C4-2B (cell line): ENCODE measurements around the gene VPS8.

Experiments used
- ZFX ChIP-seq: fragments of 450-650 bp; IDR thresholded peaks from 2 replicates; pipeline ENCODE4 v1.6.1; 2017
- TF ChIP-seq, protein P1 (sequence below): fragments of 450-650 bp; conservative IDR thresholded peaks from 2 replicates; pipeline ENCODE4 v1.5.1; 2017; ENCODE audit warnings: mild to moderate bottlenecking

DNA sequence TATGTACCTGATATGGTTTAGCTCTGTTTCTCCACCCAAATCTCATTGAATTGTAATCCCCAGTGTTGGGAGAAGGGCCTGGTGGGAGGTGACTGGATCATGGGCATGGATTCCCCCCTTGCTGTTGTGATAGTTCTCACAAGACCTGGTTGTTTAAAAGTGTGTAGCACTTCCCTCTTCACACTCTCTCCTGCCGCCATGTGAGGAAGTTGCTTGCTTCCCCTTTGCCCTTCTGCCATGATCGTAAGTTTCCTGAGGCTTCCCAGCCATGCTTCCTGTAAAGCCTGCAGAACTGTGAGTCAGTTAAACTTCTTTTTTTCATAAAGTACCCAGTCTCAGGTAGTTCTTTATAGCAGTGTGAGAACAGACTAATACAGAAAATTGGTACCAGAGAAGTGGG is 247.8 kb downstream of the VPS8 start:
- TF ChIP-seq, protein P1, sequence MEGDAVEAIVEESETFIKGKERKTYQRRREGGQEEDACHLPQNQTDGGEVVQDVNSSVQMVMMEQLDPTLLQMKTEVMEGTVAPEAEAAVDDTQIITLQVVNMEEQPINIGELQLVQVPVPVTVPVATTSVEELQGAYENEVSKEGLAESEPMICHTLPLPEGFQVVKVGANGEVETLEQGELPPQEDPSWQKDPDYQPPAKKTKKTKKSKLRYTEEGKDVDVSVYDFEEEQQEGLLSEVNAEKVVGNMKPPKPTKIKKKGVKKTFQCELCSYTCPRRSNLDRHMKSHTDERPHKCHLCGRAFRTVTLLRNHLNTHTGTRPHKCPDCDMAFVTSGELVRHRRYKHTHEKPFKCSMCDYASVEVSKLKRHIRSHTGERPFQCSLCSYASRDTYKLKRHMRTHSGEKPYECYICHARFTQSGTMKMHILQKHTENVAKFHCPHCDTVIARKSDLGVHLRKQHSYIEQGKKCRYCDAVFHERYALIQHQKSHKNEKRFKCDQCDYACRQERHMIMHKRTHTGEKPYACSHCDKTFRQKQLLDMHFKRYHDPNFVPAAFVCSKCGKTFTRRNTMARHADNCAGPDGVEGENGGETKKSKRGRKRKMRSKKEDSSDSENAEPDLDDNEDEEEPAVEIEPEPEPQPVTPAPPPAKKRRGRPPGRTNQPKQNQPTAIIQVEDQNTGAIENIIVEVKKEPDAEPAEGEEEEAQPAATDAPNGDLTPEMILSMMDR: no peak
- no peak for TF ChIP-seq ZFX
